Ramos (cell line): ENCODE measurements around the gene HIBCH.
"Not testable (repeated sequence)": the region's sequence is repeated elsewhere in the genome, so short reads cannot be mapped to it uniquely, and the experiment has no call there.

ENCODE experiments used
- in situ Hi-C: fragments of 300-500 bp; cut with MboI; formaldehyde crosslinking; loops from one replicate; pipeline ENCODE4 v1.14.3; 2022; ENCODE audit warnings: low sequenced_read_pairs; ENCODE audit not compliant: unreplicated experiment

HIBCH gene

GRCh38 chr2:190312635-190313025 lies 7.0 kb downstream of the HIBCH start:
- in situ Hi-C loops: not testable (repeated sequence)

- in situ Hi-C loops: no loop called here
Measured at GRCh38 chr2:190311893-190312634, 7.6 kb downstream of the HIBCH start.

GRCh38 chr2:190308031-190308430 lies 11.6 kb downstream of the HIBCH start:
- in situ Hi-C loops: no loop called here

GRCh38 chr2:190304404-190304803 lies 15.2 kb downstream of the HIBCH start:
- in situ Hi-C loops: no loop called here

GRCh38 chr2:190303647-190304046 lies 16.0 kb downstream of the HIBCH start:
- in situ Hi-C loops: no loop called here

- in situ Hi-C loops: no loop called here
Measured at GRCh38 chr2:190302052-190302451, 17.6 kb downstream of the HIBCH start.

- in situ Hi-C loops: no loop called here
Measured at GRCh38 chr2:190301032-190301431, 18.6 kb downstream of the HIBCH start.

GRCh38 chr2:190297880-190298279 lies 21.7 kb downstream of the HIBCH start:
- in situ Hi-C loops: not testable (repeated sequence)

- in situ Hi-C loops: no loop called here
Measured at GRCh38 chr2:190283783-190284182, 35.8 kb downstream of the HIBCH start.

- in situ Hi-C loops: no loop called here
Measured at GRCh38 chr2:190280565-190281350, 38.9 kb downstream of the HIBCH start.

GRCh38 chr2:190279256-190280134 lies 40.1 kb downstream of the HIBCH start:
- in situ Hi-C loops: not testable (repeated sequence)

GRCh38 chr2:190277234-190278112 lies 42.2 kb downstream of the HIBCH start:
- in situ Hi-C loops: no loop called here

GRCh38 chr2:190272457-190272842 lies 47.2 kb downstream of the HIBCH start:
- in situ Hi-C loops: no loop called here

GRCh38 chr2:190271783-190272456 lies 47.7 kb downstream of the HIBCH start:
- in situ Hi-C loops: no loop called here

GRCh38 chr2:190270298-190270697 lies 49.3 kb downstream of the HIBCH start:
- in situ Hi-C loops: no loop called here

GRCh38 chr2:190269699-190270098 lies 49.9 kb downstream of the HIBCH start:
- in situ Hi-C loops: not testable (repeated sequence)

- in situ Hi-C loops: no loop called here
Measured at GRCh38 chr2:190267302-190267701, 52.3 kb downstream of the HIBCH start.

- in situ Hi-C loops: no loop called here
Measured at GRCh38 chr2:190266314-190266713, 53.3 kb downstream of the HIBCH start.

- in situ Hi-C loops: no loop called here
Measured at GRCh38 chr2:190261851-190262250, 57.8 kb downstream of the HIBCH start.
